ENCODE results near the gene ETFRF1.

DNA sequence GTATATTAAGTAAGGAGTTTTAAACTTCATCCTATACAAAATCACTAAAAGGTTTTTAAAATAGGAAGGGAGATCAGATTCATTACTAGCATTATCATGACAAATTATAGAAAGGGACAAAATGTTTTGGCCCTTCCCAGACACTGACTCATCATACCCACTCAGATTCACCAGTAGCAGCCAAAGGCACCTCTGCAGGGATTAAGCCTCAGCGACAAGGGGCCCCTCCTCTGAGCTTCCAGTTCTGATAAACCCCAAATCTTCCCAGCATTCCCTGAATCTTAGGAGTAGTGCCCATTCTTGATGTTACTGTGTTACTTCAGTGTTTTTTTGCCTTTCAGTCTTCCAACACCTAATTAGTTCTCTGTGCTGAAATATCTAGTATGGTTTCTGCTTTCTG lies 41.2 kb downstream of the ETFRF1 start:
- TF ChIP-seq AFF4 (CRISPR knock-in tag; IDR thresholded peaks at IDR 0.05; ENCODE audit: borderline replicate concordance) (no peak), IRF2 (CRISPR knock-in tag; IDR thresholded peaks at IDR 0.05; ENCODE audit: borderline replicate concordance, low read depth) (no peak), CTCF (IDR thresholded peaks at IDR 0.05) (no peak), ELF4 (CRISPR knock-in tag; IDR thresholded peaks at IDR 0.05; ENCODE audit: low read depth) (no peak), ETV6 (CRISPR knock-in tag; IDR thresholded peaks at IDR 0.05) (no peak), ATF1 (CRISPR knock-in tag; IDR thresholded peaks at IDR 0.05) (no peak), E2F1 (CRISPR knock-in tag; IDR thresholded peaks at IDR 0.05) (no peak), ESRRA (CRISPR knock-in tag; IDR thresholded peaks at IDR 0.05; ENCODE audit: borderline replicate concordance) (no peak), ZNF138 (CRISPR knock-in tag; conservative IDR thresholded peaks at IDR 0.05) (no peak)
- TF ChIP-seq, protein P1, sequence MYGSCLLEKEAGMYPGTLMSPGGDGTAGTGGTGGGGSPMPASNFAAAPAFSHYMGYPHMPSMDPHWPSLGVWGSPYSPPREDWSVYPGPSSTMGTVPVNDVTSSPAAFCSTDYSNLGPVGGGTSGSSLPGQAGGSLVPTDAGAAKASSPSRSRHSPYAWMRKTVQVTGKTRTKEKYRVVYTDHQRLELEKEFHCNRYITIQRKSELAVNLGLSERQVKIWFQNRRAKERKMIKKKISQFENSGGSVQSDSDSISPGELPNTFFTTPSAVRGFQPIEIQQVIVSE (CRISPR knock-in tag; IDR thresholded peaks at IDR 0.05; ENCODE audit: borderline replicate concordance), result no peak
